Epithelial cell of prostate (primary cell): ENCODE data around the gene CALHM5.
"Not testable (repeated sequence)": the region's sequence is repeated elsewhere in the genome, so short reads cannot be mapped to it uniquely, and the experiment has no call there.

Source experiments
- DNase-seq: peaks from one replicate; pipeline ENCODE4 v3.0.0-alpha.2; 2011; ENCODE audit warnings: low read depth, low spot score
- H3K27ac ChIP-seq: fragments of 450-650 bp; 2 replicates; pipeline ENCODE4 v1.5.1; 2017; ENCODE audit warnings: mild to moderate bottlenecking

CALHM5 gene

GRCh38 chr6:116511424-116512110 lies at the start of gene CALHM5:
CALHM5 (plus strand) TSS chr6:116511639; CDS start chr6:116511697, 58 bp downstream.
- H3K27ac ChIP-seq, result no peak within 1 kb of the TSS

GRCh38 chr6:116461932-116462885 lies 49.2 kb upstream of the CALHM5 start:
- no peak for DNase-seq

More at GRCh38 chr6:116511424-116512110, at the start of gene CALHM5:
- peak; percentile 39 for DNase-seq

GRCh38 chr6:116463301-116463700 lies 48.1 kb upstream of the CALHM5 start:
- no peak overlapping the region for H3K27ac ChIP-seq
- no peak for DNase-seq

More at GRCh38 chr6:116461932-116462885, 49.2 kb upstream of the CALHM5 start:
- H3K27ac ChIP-seq, result no peak overlapping the region

- no peak for DNase-seq
- H3K27ac ChIP-seq, result no peak overlapping the region
These were observed 46.2 kb upstream of the CALHM5 start for GRCh38 chr6:116465246-116465645.

- no peak overlapping the region for H3K27ac ChIP-seq
- DNase-seq, result no peak
These were observed 44.3 kb upstream of the CALHM5 start for GRCh38 chr6:116467096-116467495.

GRCh38 chr6:116467514-116467913 lies 43.9 kb upstream of the CALHM5 start:
- H3K27ac ChIP-seq, result no peak overlapping the region
- DNase-seq, result no peak

- DNase-seq, result no peak
- no peak overlapping the region for H3K27ac ChIP-seq
These were observed 43.1 kb upstream of the CALHM5 start for GRCh38 chr6:116468293-116468692.

- H3K27ac ChIP-seq, result no peak overlapping the region
- no peak for DNase-seq
These were observed 39.9 kb upstream of the CALHM5 start for GRCh38 chr6:116471531-116471930.

GRCh38 chr6:116472706-116473105 lies 38.7 kb upstream of the CALHM5 start:
- no peak overlapping the region for H3K27ac ChIP-seq
- DNase-seq, result no peak

- H3K27ac ChIP-seq, result no peak overlapping the region
- no peak for DNase-seq
These were observed 36.3 kb upstream of the CALHM5 start for GRCh38 chr6:116475141-116475540.

GRCh38 chr6:116476002-116476678 lies 35.3 kb upstream of the CALHM5 start:
- no peak for DNase-seq
- no peak overlapping the region for H3K27ac ChIP-seq

- no peak overlapping the region for H3K27ac ChIP-seq
- DNase-seq, result no peak
These were observed 28.7 kb upstream of the CALHM5 start for GRCh38 chr6:116482780-116483179.

GRCh38 chr6:116483616-116484015 lies 27.8 kb upstream of the CALHM5 start:
- DNase-seq, result no peak

GRCh38 chr6:116485559-116486184 lies 25.8 kb upstream of the CALHM5 start:
- no peak for DNase-seq
- no peak overlapping the region for H3K27ac ChIP-seq

More at GRCh38 chr6:116483616-116484015, 27.8 kb upstream of the CALHM5 start:
- no peak overlapping the region for H3K27ac ChIP-seq

- H3K27ac ChIP-seq, result no peak overlapping the region
- DNase-seq, result no peak
These were observed 19.7 kb upstream of the CALHM5 start for GRCh38 chr6:116491610-116492330.

GRCh38 chr6:116492331-116493067 lies 18.9 kb upstream of the CALHM5 start:
- no peak for DNase-seq
- H3K27ac ChIP-seq, result no peak overlapping the region

- not testable (repeated sequence) for H3K27ac ChIP-seq, DNase-seq
These were observed 16.3 kb upstream of the CALHM5 start for GRCh38 chr6:116495161-116495560.

- no peak overlapping the region for H3K27ac ChIP-seq
- no peak for DNase-seq
These were observed 14.2 kb upstream of the CALHM5 start for GRCh38 chr6:116497113-116497676.
